ENCODE measurements around the gene PGS1. TPM values are rescaled to one million over a fixed set of nuclear protein-coding genes. Genes with fewer than 3 reads are reported as not detected.

The PGS1 gene
- total RNA-seq, 4 donors from 2014 or later, result 30.7 to 45.9 (median 35.6) TPM

DNA sequence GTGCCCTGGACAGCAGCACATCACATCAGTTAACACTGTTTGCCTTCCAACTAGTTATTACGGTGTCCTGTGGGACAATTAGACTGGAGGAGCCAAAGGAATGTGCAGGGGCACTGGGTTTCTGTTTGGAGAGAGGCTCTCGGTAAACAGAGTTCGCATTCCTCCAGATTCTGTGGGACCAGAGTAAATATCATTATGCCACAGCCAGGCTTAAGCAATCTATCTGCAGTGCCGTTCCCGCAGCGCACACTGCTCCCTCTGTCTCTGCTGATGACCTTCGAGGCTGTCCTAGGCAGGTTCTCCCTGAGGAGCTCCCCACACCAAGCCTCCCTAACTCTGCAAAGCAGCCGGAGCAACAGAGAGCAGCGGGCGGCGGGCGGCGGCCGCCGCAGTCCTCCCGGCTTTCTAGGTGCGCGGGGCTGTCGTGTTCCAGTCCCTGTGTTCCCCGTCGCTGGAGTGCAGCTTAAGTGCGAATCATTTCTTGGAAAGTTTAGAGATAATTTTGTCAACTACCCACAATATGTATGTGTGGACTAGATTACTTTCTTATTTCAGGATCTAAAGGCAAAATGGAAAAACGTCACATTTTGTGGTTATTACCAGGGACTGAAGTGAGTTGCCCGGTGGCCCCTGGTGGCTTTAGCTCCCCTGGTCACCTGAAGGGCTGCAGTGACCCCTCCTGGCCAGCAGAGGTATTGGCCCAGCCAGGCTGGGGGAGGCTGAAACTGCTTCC, 43.3 kb downstream of the PGS1 start:
- Histone ChIP-seq H3K27ac (replicated peaks in 1 of 4) (peak overlapping the region in 1 of 4 donors; percentile 17), H3K27me3 (no peaks in the 10 kb centered on the region), H3K36me3 (peaks cover 10 to 71% (median 62%) of the 10 kb centered on the region in 4 donors), H3K4me3 (no peak overlapping the region), H3K9me3 (no peaks in the 10 kb centered on the region), H3K4me1 (peaks cover 19 to 52% (median 35%) of the 10 kb centered on the region in 4 donors)
- intact Hi-C loops (cut with DNase I), result loop anchor here (1.0 to 2.0 kb wide), 2 partner anchors 60 to 131 kb away; no protein-coding TSS in a partner anchor
- TF ChIP-seq POLR2A (IDR thresholded peaks at IDR 0.05; ENCODE audit: low read depth) (no peak), EP300 (IDR thresholded peaks at IDR 0.05) (no peak), POLR2AphosphoS5 (IDR thresholded peaks at IDR 0.05) (peak; percentile 56 to 58), CTCF (IDR thresholded peaks at IDR 0.05) (peak in 2 of 3 experiments; percentile 98)
- 80% methylated on average over 16 of the region's 24 CpGs for WGBS
- DNase-seq (ENCODE audit: extremely low spot score), result no peak

GRCh38 chr17:78422267-78422605, 43.8 kb downstream of the PGS1 start:
- 73% methylated on average over 8 of the region's 8 CpGs for WGBS
- DNase-seq (ENCODE audit: extremely low spot score), result no peak
- TF ChIP-seq CTCF (IDR thresholded peaks at IDR 0.05) (no peak), POLR2A (IDR thresholded peaks at IDR 0.05; ENCODE audit: low read depth) (no peak), POLR2AphosphoS5 (IDR thresholded peaks at IDR 0.05) (no peak), EP300 (IDR thresholded peaks at IDR 0.05) (no peak)
- intact Hi-C loops (cut with DNase I), result loop anchor here (1.0 to 2.0 kb wide), 2 partner anchors 61 to 131 kb away; no protein-coding TSS in a partner anchor
- Histone ChIP-seq H3K27me3 (no peaks in the 10 kb centered on the region), H3K9me3 (no peaks in the 10 kb centered on the region), H3K27ac (replicated peaks in 1 of 4) (no peak overlapping the region), H3K4me1 (peaks cover 15 to 48% (median 30%) of the 10 kb centered on the region in 4 donors), H3K4me3 (no peak overlapping the region), H3K36me3 (peaks cover 15 to 76% (median 67%) of the 10 kb centered on the region in 4 donors)

- Histone ChIP-seq H3K27me3 (no peaks in the 10 kb centered on the region), H3K4me1 (peaks cover 9 to 46% (median 26%) of the 10 kb centered on the region in 4 donors), H3K4me3 (no peak overlapping the region), H3K9me3 (no peaks in the 10 kb centered on the region), H3K36me3 (peaks cover 15 to 78% (median 70%) of the 10 kb centered on the region in 4 donors), H3K27ac (replicated peaks in 1 of 4) (no peak overlapping the region)
- intact Hi-C loops (cut with DNase I), result loop anchor here (1.0 to 2.0 kb wide), 2 partner anchors 62 to 132 kb away; no protein-coding TSS in a partner anchor
- no peak for DNase-seq (ENCODE audit: extremely low spot score)
- 82% methylated on average over 20 of the region's 20 CpGs for WGBS
- TF ChIP-seq CTCF (IDR thresholded peaks at IDR 0.05) (no peak), POLR2AphosphoS5 (IDR thresholded peaks at IDR 0.05) (no peak), POLR2A (IDR thresholded peaks at IDR 0.05; ENCODE audit: low read depth) (no peak), EP300 (IDR thresholded peaks at IDR 0.05) (no peak)
These were observed 44.6 kb downstream of the PGS1 start for GRCh38 chr17:78422872-78423588.

GRCh38 chr17:78423961-78424675, 45.7 kb downstream of the PGS1 start:
- Histone ChIP-seq H3K4me1 (peaks cover 9 to 51% (median 36%) of the 10 kb centered on the region in 4 donors), H3K9me3 (no peaks in the 10 kb centered on the region), H3K36me3 (peaks cover 15 to 85% (median 74%) of the 10 kb centered on the region in 4 donors), H3K27me3 (no peaks in the 10 kb centered on the region), H3K4me3 (no peak overlapping the region), H3K27ac (replicated peaks in 1 of 4) (no peak overlapping the region)
- intact Hi-C loops (cut with DNase I), result loop anchor here (2.0 kb wide), 1 partner anchor 133 kb away; no protein-coding TSS in a partner anchor
- WGBS, result 66% methylated on average over 12 of the region's 18 CpGs
- DNase-seq (ENCODE audit: extremely low spot score), result no peak
- TF ChIP-seq EP300 (IDR thresholded peaks at IDR 0.05), result no peak
- TF ChIP-seq POLR2A (IDR thresholded peaks at IDR 0.05; ENCODE audit: low read depth), result no peak
- no peak for TF ChIP-seq CTCF (IDR thresholded peaks at IDR 0.05)
- no peak for TF ChIP-seq POLR2AphosphoS5 (IDR thresholded peaks at IDR 0.05)

Measured in esophagus muscularis mucosa (tissue), 4 donors.